K562 (cell line): Measurements from ENCODE around the gene PARD3. TPM values are rescaled to one million over a fixed set of nuclear protein-coding genes. Genes with fewer than 3 reads are reported as not detected.

Experiments used
- ATAC-seq: fragments of 200-7000 bp; cut with Tn5 transposase; 3 replicates; pipeline ENCODE4 v1.9.1; 2020; ENCODE audit warnings: moderate library complexity
- BruUV-seq: library from RNA; stranded (reverse); fragments of 400-500 nt; replicated peaks from 2 replicates; lab custom pipeline; 2021; lab: Mats Ljungman, UMichigan
- CTCF ChIA-PET: fragments of 300-600 bp; formaldehyde crosslinking; extraction: SDS; loops from one replicate; lab custom pipeline; 2021; ENCODE audit warnings: low intra/inter-chr PET ratio; lab: Yijun Ruan, JAX
- POLR2A ChIA-PET: fragments of 300-600, 350-650 bp; sonication (Branson Sonifier 250); formaldehyde crosslinking; extraction: SDS; loops from one replicate; lab custom pipeline; 2021; ENCODE audit warnings: antibody characterized with exemption, inconsistent platforms; lab: Yijun Ruan, JAX
- DNase-seq, 4 experiments: peaks; one replicate each; pipeline versions ENCODE4 v3.0.0 to v3.0.0-alpha.2; 2011 to 2018; ENCODE audit warnings: low spot score in 3 of 4, mixed read lengths in 3 of 4; ENCODE audit errors: extremely low read depth in 1 of 4
- FAIRE-seq: peaks from 2 replicates; lab custom pipeline; 2011; peaks lifted over from hg19 to GRCh38; lab: Jason Lieb, UNC
- H2AFZ ChIP-seq: 2 replicates; pipeline ENCODE4 v1.6.0; 2011; ENCODE audit warnings: low read depth, low read length, control low read depth, inconsistent platforms
- H3K27ac ChIP-seq: fragments of 200-600 bp; 3 replicates; pipeline ENCODE4 v1.8.0; 2011; ENCODE audit warnings: low read depth, mild to moderate bottlenecking, control low read depth, inconsistent platforms, low read length, moderate library complexity, mixed read lengths; ENCODE audit errors: extremely low read depth
- H3K27me3 ChIP-seq, 2 experiments: fragments of 300-600 bp in 1 of 2; 2 replicates in 1 of 2; 3 replicates in 1 of 2; pipeline versions ENCODE4 v1.6.0 to v1.8.0; 2011; ENCODE audit warnings: inconsistent platforms in 2 of 2, low read length in 2 of 2, mild to moderate bottlenecking in 1 of 2, mixed read lengths in 1 of 2, moderate library complexity in 1 of 2; ENCODE audit not compliant: control insufficient read depth in 2 of 2, insufficient read depth in 2 of 2
- H3K36me3 ChIP-seq: fragments of 300-600 bp; 3 replicates; pipeline ENCODE4 v1.8.0; 2011; ENCODE audit warnings: mild to moderate bottlenecking, low read length, inconsistent platforms; ENCODE audit not compliant: control insufficient read depth, insufficient read depth
- H3K4me1 ChIP-seq, 2 experiments: fragments of 200-600 bp in 1 of 2; replicated peaks in 1 of 2; 2 replicates in 1 of 2; 3 replicates in 1 of 2; pipeline versions ENCODE4 v1.5.1 to v1.8.0; 2011; ENCODE audit warnings: inconsistent platforms in 2 of 2, low read length in 2 of 2, mild to moderate bottlenecking in 1 of 2, mixed read lengths in 1 of 2, moderate library complexity in 1 of 2; ENCODE audit not compliant: control insufficient read depth in 2 of 2, insufficient read depth in 2 of 2
- H3K4me2 ChIP-seq: 2 replicates; pipeline ENCODE4 v1.6.1; 2011; ENCODE audit warnings: low read length, control low read depth, inconsistent platforms, mixed read lengths; ENCODE audit not compliant: insufficient read depth
- H3K4me3 ChIP-seq: fragments of 200-600 bp; sonication (generic), shearing (Covaris generic); 2 replicates; pipeline ENCODE4 v1.5.1; 2016; ENCODE audit warnings: control low read depth, inconsistent platforms
- H3K79me2 ChIP-seq: fragments of 200-600 bp; 3 replicates; pipeline ENCODE4 v1.8.0; 2011; ENCODE audit warnings: low read length, inconsistent platforms; ENCODE audit not compliant: control insufficient read depth, insufficient read depth
- H3K9ac ChIP-seq, 2 experiments: 2 replicates each; pipeline versions ENCODE4 v1.6.0 to v1.6.1; 2011; ENCODE audit warnings: low read depth in 2 of 2, low read length in 2 of 2, control low read depth in 1 of 2, inconsistent platforms in 1 of 2, mild to moderate bottlenecking in 1 of 2, mixed read lengths in 1 of 2; ENCODE audit not compliant: insufficient read depth in 1 of 2
- H3K9me1 ChIP-seq: one replicate; pipeline ENCODE4 v1.6.0; 2011; ENCODE audit warnings: inconsistent platforms, mild to moderate bottlenecking, low read length, moderate library complexity; ENCODE audit not compliant: control insufficient read depth, insufficient read depth
- H3K9me3 ChIP-seq: replicated peaks from 2 replicates; pipeline ENCODE4 v1.5.1; 2011; ENCODE audit warnings: low read depth, low read length, inconsistent platforms; ENCODE audit not compliant: control insufficient read depth, insufficient read depth
- H4K20me1 ChIP-seq: replicated peaks from 2 replicates; pipeline ENCODE4 v1.6.1; 2011; ENCODE audit warnings: low read length, inconsistent platforms, mixed read lengths; ENCODE audit not compliant: control insufficient read depth, insufficient read depth
- CHCHD3 ChIP-seq: fragments of 250-450 bp; sonication (Bioruptor Pico); IDR thresholded peaks from 2 replicates; pipeline ENCODE4 v2.1.2; 2022; ENCODE audit warnings: mild to moderate bottlenecking
- EWSR1 ChIP-seq: fragments of 450-650 bp; IDR thresholded peaks from 2 replicates; pipeline ENCODE4 v1.6.1; 2018; ENCODE audit warnings: borderline replicate concordance, mild to moderate bottlenecking, low read depth, moderate library complexity; ENCODE audit not compliant: partially characterized antibody
- FOXA3 ChIP-seq, 2 experiments: fragments of 450-650 bp in 1 of 2; sonication (generic) in 1 of 2; formaldehyde crosslinking; IDR thresholded peaks in 1 of 2; conservative IDR thresholded peaks in 1 of 2; 2 replicates each; pipeline versions ENCODE4 v1.4.0 to v1.8.0; 2020 to 2022; ENCODE audit warnings: mild to moderate bottlenecking in 2 of 2, missing genetic modification reagents in 1 of 2
- FOXM1 ChIP-seq, 2 experiments: fragments of 450-650 bp in 1 of 2; sonication (generic) in 1 of 2; formaldehyde crosslinking in 1 of 2; IDR thresholded peaks; 2 replicates each; pipeline versions ENCODE4 v1.6.1 to v1.9.0; 2017 to 2022; ENCODE audit warnings: low read depth in 2 of 2, mild to moderate bottlenecking in 2 of 2, missing genetic modification reagents in 1 of 2, moderate library complexity in 1 of 2
- GABPB2 ChIP-seq: fragments of 250-450 bp; sonication (Bioruptor Pico); conservative IDR thresholded peaks from 2 replicates; pipeline ENCODE4 v1.5.1; 2021; ENCODE audit warnings: mild to moderate bottlenecking
- GTF2B ChIP-seq: IDR thresholded peaks from 2 replicates; pipeline ENCODE4 v1.6.1; 2011; ENCODE audit not compliant: insufficient read length; ENCODE audit errors: extremely low read depth
- NCOA6 ChIP-seq: fragments of 450-650 bp; IDR thresholded peaks from 2 replicates; pipeline ENCODE4 v1.6.1; 2017; ENCODE audit warnings: mild to moderate bottlenecking
- RNF2 ChIP-seq: sonication (generic); IDR thresholded peaks from 2 replicates; pipeline ENCODE4 v1.6.1; 2016
- THRAP3 ChIP-seq: fragments of 450-650 bp; IDR thresholded peaks from 2 replicates; pipeline ENCODE4 v1.6.1; 2016; ENCODE audit warnings: mild to moderate bottlenecking, inconsistent platforms, borderline replicate concordance
- WHSC1 ChIP-seq: IDR thresholded peaks from one replicate; pipeline ENCODE4 v1.6.1; 2012; ENCODE audit warnings: low read length, control low read depth, inconsistent platforms
- ZNF263 ChIP-seq: sonication (generic); formaldehyde crosslinking; IDR thresholded peaks from 2 replicates; pipeline ENCODE4 v1.8.0; 2022; ENCODE audit warnings: mild to moderate bottlenecking, missing genetic modification reagents, borderline replicate concordance
- ZNF511 ChIP-seq: sonication (generic); formaldehyde crosslinking; IDR thresholded peaks from 2 replicates; pipeline ENCODE4 v1.8.0; 2022; ENCODE audit warnings: mild to moderate bottlenecking, missing genetic modification reagents
- ZNF584 ChIP-seq: fragments of 200-800 bp; sonication (Bioruptor generic); IDR thresholded peaks from 2 replicates; pipeline ENCODE4 v1.6.1; 2016; ENCODE audit warnings: low read depth, mild to moderate bottlenecking, missing genetic modification characterization, missing compliant biosample characterization
- WGBS: fragments of 100-300 bp; shearing (Covaris generic); methylation state at CpG from one replicate; pipeline ENCODE4 v1.1.6; 2016; ENCODE audit warnings: low coverage, mixed read lengths; ENCODE audit not compliant: insufficient coverage; ENCODE audit errors: missing lambda C conversion rate; 5-methylcytosine and 5-hydroxymethylcytosine counted together
- in situ Hi-C: fragments of 300-500 bp; cut with MboI; formaldehyde crosslinking; loops from 4 replicates; pipeline ENCODE4 v1.15.0; 2018; ENCODE audit warnings: inconsistent platforms, mixed read lengths
- intact Hi-C: fragments of 100-400 bp; cut with micrococcal nuclease; formaldehyde crosslinking; loops from 2 replicates; pipeline ENCODE4 v1.14.2; 2022
- polyA plus RNA-seq, 8 experiments: library from polyadenylated mRNA; depleted of rRNA in 4 of 8; stranded (reverse) in 5 of 8; unstranded in 3 of 8; fragments of >200 nt; fragmentation: Nextera tagmentation in 2 of 8; fragmentation: Illumina TruSeq in 1 of 8; extraction: Ambion mirVana in 2 of 8; extraction: Trizol in 1 of 8; gene quantifications; 2 replicates each; pipeline versions ENCODE4 v1.2.1 to v1.2.3, GENCODE V29; 2011 to 2014; ENCODE audit warnings: inconsistent platforms in 1 of 8, missing spikeins in 1 of 8
- total RNA-seq, 7 experiments: library from RNA; depleted of rRNA in 6 of 7; stranded (reverse); fragments of >200 nt in 6 of 7; fragmentation: Illumina TruSeq in 2 of 7; extraction: Trizol in 2 of 7; gene quantifications; 2 replicates each; pipeline versions ENCODE4 v1.2.1 to v1.2.3, GENCODE V29; 2011 to 2021; ENCODE audit warnings: low replicate concordance in 1 of 7
- TF ChIP-seq, protein P1 (sequence below): sonication (generic); IDR thresholded peaks from 2 replicates; pipeline ENCODE4 v1.6.1; 2016

PARD3 gene
- total and polyA plus RNA-seq, 9 of the 15 experiments (the other 6 are each of a cell fraction or from before 2014, with no cell fraction given): 2.7 to 11.7 (median 7.7) TPM

- Histone ChIP-seq H4K20me1 (0 out of 2 replicates have a peak, but pooled peaks cover 5% of the 10 kb centered on the region), H3K9ac (no peak overlapping the region), H3K9me1 (no peaks in the 10 kb centered on the region), H3K36me3 (no peaks in the 10 kb centered on the region), H3K27me3 (no peaks in the 10 kb centered on the region; a peak in 1 of 5 replicates), H3K79me2 (no peaks in the 10 kb centered on the region), H3K27ac (no peak overlapping the region), H3K9me3 (no peaks in the 10 kb centered on the region), H3K4me1 (no peaks in the 10 kb centered on the region), H2AFZ (no peak overlapping the region), H3K4me2 (no peak overlapping the region), H3K4me3 (no peak overlapping the region)
- BruUV-seq: no TSS peak
- WGBS: 13% methylated on average over 3 of the region's 3 CpGs
- intact Hi-C loops: no loop called here
- in situ Hi-C loops: no loop called here
- no peak for DNase-seq
- ChIA-PET CTCF (no interaction called here), POLR2A (no interaction called here)
- ATAC-seq: no peak
- no peak for TF ChIP-seq ZNF511 (CRISPR knock-in tag)
- TF ChIP-seq, protein P1, sequence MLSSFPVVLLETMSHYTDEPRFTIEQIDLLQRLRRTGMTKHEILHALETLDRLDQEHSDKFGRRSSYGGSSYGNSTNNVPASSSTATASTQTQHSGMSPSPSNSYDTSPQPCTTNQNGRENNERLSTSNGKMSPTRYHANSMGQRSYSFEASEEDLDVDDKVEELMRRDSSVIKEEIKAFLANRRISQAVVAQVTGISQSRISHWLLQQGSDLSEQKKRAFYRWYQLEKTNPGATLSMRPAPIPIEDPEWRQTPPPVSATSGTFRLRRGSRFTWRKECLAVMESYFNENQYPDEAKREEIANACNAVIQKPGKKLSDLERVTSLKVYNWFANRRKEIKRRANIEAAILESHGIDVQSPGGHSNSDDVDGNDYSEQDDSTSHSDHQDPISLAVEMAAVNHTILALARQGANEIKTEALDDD: no peak
- TF ChIP-seq GABPB2: no peak
- TF ChIP-seq GTF2B: no peak
- no peak for TF ChIP-seq ZNF263 (CRISPR knock-in tag)
- TF ChIP-seq THRAP3: no peak
- TF ChIP-seq NCOA6: no peak
- no peak for TF ChIP-seq ZNF584
- no peak for TF ChIP-seq CHCHD3 (CRISPR knock-in tag)
- no peak for TF ChIP-seq EWSR1
- no peak for TF ChIP-seq FOXM1 (IDR thresholded peaks at IDR 0.05; ENCODE audit: low read depth)
- TF ChIP-seq FOXM1 (CRISPR knock-in tag; IDR thresholded peaks at IDR 0.05; ENCODE audit: low read depth): no peak
- no peak for TF ChIP-seq WHSC1
- no peak for TF ChIP-seq FOXA3 (CRISPR knock-in tag; conservative IDR thresholded peaks at IDR 0.05 in 1 of 2, IDR thresholded peaks at IDR 0.05 in 1 of 2)
- no peak for TF ChIP-seq RNF2
- FAIRE-seq: no peak
Measured at GRCh38 chr10:34476608-34477007, 338.5 kb downstream of the PARD3 start.
